Stimulated activated naive B cell treated with anti-CD40 and anti-IgM and Interleukin-4, amounts not matched to agents 10 μg/mL and 1 μg/mL and 100 μg/mL, for 72 hours (primary cell): ENCODE results near the gene NPBWR2.
"Not testable (repeated sequence)": the region's sequence is repeated elsewhere in the genome, so short reads cannot be mapped to it uniquely, and the experiment has no call there.

ENCODE experiments used
- ATAC-seq, 2 donors: fragments of 150-1000 bp; cut with Tn5 transposase; replicated peaks; 2 replicates each; pipeline ENCODE4 v1.10.0; 2021; ENCODE audit warnings: moderate library complexity in 1 of 2
- DNase-seq: peaks from one replicate; pipeline ENCODE4 v3.0.0; 2021
- H3K27ac Mint-ChIP-seq: one replicate; pipeline ENCODE4 v1.8.0; 2022; ENCODE audit warnings: mild to moderate bottlenecking, mixed read lengths
- H3K27me3 Mint-ChIP-seq, 2 donors: one replicate each; pipeline ENCODE4 v1.8.0; 2022; ENCODE audit warnings: mixed read lengths in 2 of 2
- H3K36me3 Mint-ChIP-seq, 2 donors: one replicate each; pipeline ENCODE4 v1.8.0; 2022; ENCODE audit warnings: mixed read lengths in 2 of 2, mild to moderate bottlenecking in 1 of 2
- H3K4me1 Mint-ChIP-seq, 2 donors: one replicate each; pipeline ENCODE4 v1.8.0; 2022; ENCODE audit warnings: mixed read lengths in 2 of 2, mild to moderate bottlenecking in 1 of 2
- H3K4me3 Mint-ChIP-seq, 2 donors: one replicate each; pipeline ENCODE4 v1.8.0; 2022; ENCODE audit warnings: mild to moderate bottlenecking in 2 of 2, mixed read lengths in 2 of 2, moderate library complexity in 1 of 2
- H3K9me3 Mint-ChIP-seq, 2 donors: one replicate each; pipeline ENCODE4 v1.8.0; 2022; ENCODE audit warnings: mixed read lengths in 2 of 2, mild to moderate bottlenecking in 1 of 2

Gene NPBWR2

GRCh38 chr20:64136004-64136710, 28.8 kb upstream of the NPBWR2 start:
- DNase-seq (no peak), ATAC-seq (no peak)
- Mint-ChIP-seq H3K4me1 (no peaks in the 10 kb centered on the region), H3K27ac (no peak overlapping the region), H3K27me3 (peaks cover 10 to 29% of the 10 kb centered on the region in 2 donors), H3K36me3 (no peaks in the 10 kb centered on the region), H3K4me3 (no peak overlapping the region), H3K9me3 (no peaks in the 10 kb centered on the region)

- not testable (repeated sequence) for ATAC-seq, H3K4me1 Mint-ChIP-seq, H3K4me3 Mint-ChIP-seq, H3K9me3 Mint-ChIP-seq, DNase-seq, H3K27ac Mint-ChIP-seq, H3K36me3 Mint-ChIP-seq
- peaks cover 23 to 30% of the 10 kb centered on the region in 2 donors for H3K27me3 Mint-ChIP-seq
These were observed 27.4 kb upstream of the NPBWR2 start for GRCh38 chr20:64134744-64135143.

- no peak for DNase-seq
- no peak overlapping the region for H3K27ac Mint-ChIP-seq
- no peak overlapping the region for H3K4me3 Mint-ChIP-seq
- peaks cover 31 to 37% of the 10 kb centered on the region in 2 donors for H3K27me3 Mint-ChIP-seq
- H3K9me3 Mint-ChIP-seq, result no peaks in the 10 kb centered on the region
- no peaks in the 10 kb centered on the region for H3K4me1 Mint-ChIP-seq
- no peaks in the 10 kb centered on the region for H3K36me3 Mint-ChIP-seq
- ATAC-seq, result no peak
These were observed 26.6 kb upstream of the NPBWR2 start for GRCh38 chr20:64133951-64134407.

- Mint-ChIP-seq H3K36me3 (no peaks in the 10 kb centered on the region), H3K4me1 (no peaks in the 10 kb centered on the region), H3K27me3 (peaks cover 38 to 39% of the 10 kb centered on the region in 2 donors), H3K27ac (no peak overlapping the region), H3K4me3 (no peak overlapping the region), H3K9me3 (peaks cover 0 to 2% of the 10 kb centered on the region in 2 donors)
- ATAC-seq (peak; percentile 52 to 53), DNase-seq (no peak)
These were observed 24.0 kb upstream of the NPBWR2 start for GRCh38 chr20:64131406-64131805.

- Mint-ChIP-seq H3K36me3 (no peaks in the 10 kb centered on the region), H3K27ac (no peak overlapping the region), H3K4me3 (no peak overlapping the region), H3K4me1 (no peaks in the 10 kb centered on the region), H3K27me3 (peaks cover 34 to 35% of the 10 kb centered on the region in 2 donors), H3K9me3 (peaks cover 0 to 2% of the 10 kb centered on the region in 2 donors)
- no peak for DNase-seq
- ATAC-seq, result no peak
These were observed 23.5 kb upstream of the NPBWR2 start for GRCh38 chr20:64130876-64131275.

GRCh38 chr20:64130271-64130670, 22.9 kb upstream of the NPBWR2 start:
- H3K27ac Mint-ChIP-seq, result no peak overlapping the region
- DNase-seq, result no peak
- H3K4me1 Mint-ChIP-seq, result no peaks in the 10 kb centered on the region
- no peak overlapping the region for H3K4me3 Mint-ChIP-seq
- peaks cover 29 to 31% of the 10 kb centered on the region in 2 donors for H3K27me3 Mint-ChIP-seq
- H3K9me3 Mint-ChIP-seq, result peaks cover 0 to 2% of the 10 kb centered on the region in 2 donors
- ATAC-seq, result no peak
- no peaks in the 10 kb centered on the region for H3K36me3 Mint-ChIP-seq

- Mint-ChIP-seq H3K36me3 (no peaks in the 10 kb centered on the region), H3K4me1 (no peaks in the 10 kb centered on the region), H3K27ac (peak overlapping the region; percentile 38), H3K27me3 (peaks cover 29 to 31% of the 10 kb centered on the region in 2 donors), H3K9me3 (peaks cover 0 to 2% of the 10 kb centered on the region in 2 donors), H3K4me3 (no peak overlapping the region)
- DNase-seq (no peak), ATAC-seq (no peak)
These were observed 21.9 kb upstream of the NPBWR2 start for GRCh38 chr20:64129146-64129782.

- H3K36me3 Mint-ChIP-seq, H3K27ac Mint-ChIP-seq, H3K9me3 Mint-ChIP-seq, H3K4me3 Mint-ChIP-seq, ATAC-seq, DNase-seq, H3K4me1 Mint-ChIP-seq: not testable (repeated sequence)
- H3K27me3 Mint-ChIP-seq, result peaks cover 12 to 23% of the 10 kb centered on the region in 2 donors
These were observed 16.2 kb upstream of the NPBWR2 start for GRCh38 chr20:64123517-64123916.

- H3K4me1 Mint-ChIP-seq, H3K36me3 Mint-ChIP-seq, H3K4me3 Mint-ChIP-seq, ATAC-seq, H3K9me3 Mint-ChIP-seq, H3K27ac Mint-ChIP-seq, DNase-seq: not testable (repeated sequence)
- peaks cover 9 to 18% of the 10 kb centered on the region in 2 donors for H3K27me3 Mint-ChIP-seq
These were observed 15.6 kb upstream of the NPBWR2 start for GRCh38 chr20:64122927-64123326.

- no peak for ATAC-seq
- Mint-ChIP-seq H3K4me3 (no peak overlapping the region), H3K9me3 (no peaks in the 10 kb centered on the region), H3K27ac (no peak overlapping the region), H3K4me1 (peaks cover 8 to 10% of the 10 kb centered on the region in 2 donors), H3K27me3 (peaks cover 9 to 18% of the 10 kb centered on the region in 2 donors), H3K36me3 (no peaks in the 10 kb centered on the region)
- no peak for DNase-seq
These were observed 14.2 kb upstream of the NPBWR2 start for GRCh38 chr20:64121586-64121985.

- peaks cover 8 to 10% of the 10 kb centered on the region in 2 donors for H3K4me1 Mint-ChIP-seq
- DNase-seq (no peak), ATAC-seq (peak; percentile 35 to 39)
- H3K4me3 Mint-ChIP-seq, result peak overlapping the region; percentile 67 to 77
- H3K27ac Mint-ChIP-seq, result peak overlapping the region; percentile 81
- no peaks in the 10 kb centered on the region for H3K9me3 Mint-ChIP-seq
- peaks cover 9 to 18% of the 10 kb centered on the region in 2 donors for H3K27me3 Mint-ChIP-seq
- H3K36me3 Mint-ChIP-seq, result no peaks in the 10 kb centered on the region
These were observed 12.4 kb upstream of the NPBWR2 start for GRCh38 chr20:64119681-64120341.

GRCh38 chr20:64119301-64119680, 11.9 kb upstream of the NPBWR2 start:
- peaks cover 9 to 18% of the 10 kb centered on the region in 2 donors for H3K27me3 Mint-ChIP-seq
- DNase-seq (no peak), ATAC-seq (no peak)
- H3K36me3 Mint-ChIP-seq, result no peaks in the 10 kb centered on the region
- peaks cover 8 to 10% of the 10 kb centered on the region in 2 donors for H3K4me1 Mint-ChIP-seq
- no peaks in the 10 kb centered on the region for H3K9me3 Mint-ChIP-seq
- peak overlapping the region; percentile 56 for H3K27ac Mint-ChIP-seq
- H3K4me3 Mint-ChIP-seq, result no peak overlapping the region

- H3K4me3 Mint-ChIP-seq, ATAC-seq, H3K9me3 Mint-ChIP-seq, DNase-seq, H3K27ac Mint-ChIP-seq, H3K36me3 Mint-ChIP-seq: not testable (repeated sequence)
- Mint-ChIP-seq H3K4me1 (peaks cover 13 to 22% of the 10 kb centered on the region in 2 donors), H3K27me3 (peaks cover 4 to 11% of the 10 kb centered on the region in 2 donors)
These were observed 10.0 kb upstream of the NPBWR2 start for GRCh38 chr20:64117432-64117777.

GRCh38 chr20:64116541-64117431, 9.4 kb upstream of the NPBWR2 start:
- H3K9me3 Mint-ChIP-seq, result no peaks in the 10 kb centered on the region
- ATAC-seq (no peak), DNase-seq (no peak)
- peaks cover 4 to 5% of the 10 kb centered on the region in 2 donors for H3K27me3 Mint-ChIP-seq
- H3K36me3 Mint-ChIP-seq, result no peaks in the 10 kb centered on the region
- no peak overlapping the region for H3K4me3 Mint-ChIP-seq
- H3K27ac Mint-ChIP-seq, result no peak overlapping the region
- peaks cover 20 to 28% of the 10 kb centered on the region in 2 donors for H3K4me1 Mint-ChIP-seq
